Peyer's patch (tissue), 4 donors: ENCODE measurements around the gene PTGDR2.

ENCODE experiments used
- CTCF ChIP-seq, 6 experiments: fragments of 450-650 bp in 4 of 6; fragments of 200-600 bp in 2 of 6; sonication (generic) in 1 of 6; IDR thresholded peaks; one replicate each; pipeline ENCODE4 v1.5.1; 2017 to 2019; ENCODE audit warnings: antibody characterized with exemption in 6 of 6, mild to moderate bottlenecking in 3 of 6, moderate library complexity in 1 of 6
- POLR2A ChIP-seq, 2 donors: fragments of 450-650 bp; IDR thresholded peaks; one replicate each; pipeline ENCODE4 v1.5.1; 2017; ENCODE audit warnings: antibody characterized with exemption in 2 of 2, mild to moderate bottlenecking in 2 of 2, moderate library complexity in 2 of 2

GRCh38 chr11:60830478-60831142 is 25.1 kb downstream of the PTGDR2 start:
- no peak for TF ChIP-seq CTCF (IDR thresholded peaks at IDR 0.05)
- TF ChIP-seq POLR2A (IDR thresholded peaks at IDR 0.05), result no peak
